ENCODE measurements around the gene ZNF391.
"Not testable (repeated sequence)": the region's sequence is repeated elsewhere in the genome, so short reads cannot be mapped to it uniquely, and the experiment has no call there.

ZNF391 gene

DNA sequence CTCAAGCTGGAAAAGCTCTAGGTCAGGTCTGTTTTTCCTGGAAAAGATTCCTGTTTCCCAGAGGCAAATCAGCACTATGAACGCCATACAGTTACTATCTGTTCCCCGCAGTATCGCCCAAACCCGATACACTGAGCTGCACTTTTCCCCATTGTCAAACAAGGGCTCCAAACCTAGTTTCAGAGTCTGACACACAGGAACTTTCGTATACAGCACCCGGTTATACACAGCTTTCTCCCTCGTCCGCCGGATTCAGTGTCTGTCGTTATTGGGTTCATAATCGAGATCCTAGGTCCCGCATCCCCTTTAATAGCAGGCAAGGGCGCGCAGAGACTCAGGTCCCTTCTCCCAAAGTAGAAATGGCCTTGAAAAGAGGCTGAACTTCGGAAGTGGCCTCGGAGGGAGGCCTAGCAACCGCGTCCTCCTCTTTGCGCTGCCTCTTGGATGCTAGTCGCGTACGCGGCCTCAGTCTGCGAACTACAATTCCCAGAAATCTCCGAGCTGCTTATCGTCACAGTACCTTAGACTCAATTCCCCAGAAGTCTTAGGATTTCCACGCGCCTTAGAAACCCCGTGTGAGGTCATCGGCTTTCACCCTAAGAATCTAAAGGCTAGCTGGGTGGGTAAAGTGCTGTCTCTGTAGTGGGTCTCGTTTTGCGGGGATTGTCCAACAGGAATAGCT, 34.2 kb downstream of the ZNF391 start:
- no peak for DNase-seq (ENCODE audit: low read depth)

DNA sequence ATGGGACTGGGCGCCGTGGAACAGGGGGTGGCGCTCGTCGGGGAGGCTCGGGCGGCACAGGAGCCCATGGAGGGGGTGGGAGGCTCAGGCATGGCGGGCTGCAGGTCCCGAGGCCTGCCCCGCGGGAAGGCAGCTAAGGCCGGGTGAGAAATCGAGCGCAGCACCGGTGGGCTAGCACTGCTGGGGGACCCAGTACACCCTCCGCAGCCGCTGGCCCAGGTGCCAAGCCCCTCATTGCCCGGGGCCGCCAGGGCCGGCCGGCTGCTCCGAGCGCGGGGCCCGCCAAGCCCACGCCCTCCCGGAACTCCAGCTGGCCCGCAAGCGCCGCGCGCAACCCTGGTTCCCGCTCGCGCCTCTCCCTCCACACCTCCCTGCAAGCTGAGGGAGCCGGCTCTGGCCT, 36.3 kb downstream of the ZNF391 start:
- not testable (repeated sequence) for DNase-seq (ENCODE audit: low read depth)

DNA sequence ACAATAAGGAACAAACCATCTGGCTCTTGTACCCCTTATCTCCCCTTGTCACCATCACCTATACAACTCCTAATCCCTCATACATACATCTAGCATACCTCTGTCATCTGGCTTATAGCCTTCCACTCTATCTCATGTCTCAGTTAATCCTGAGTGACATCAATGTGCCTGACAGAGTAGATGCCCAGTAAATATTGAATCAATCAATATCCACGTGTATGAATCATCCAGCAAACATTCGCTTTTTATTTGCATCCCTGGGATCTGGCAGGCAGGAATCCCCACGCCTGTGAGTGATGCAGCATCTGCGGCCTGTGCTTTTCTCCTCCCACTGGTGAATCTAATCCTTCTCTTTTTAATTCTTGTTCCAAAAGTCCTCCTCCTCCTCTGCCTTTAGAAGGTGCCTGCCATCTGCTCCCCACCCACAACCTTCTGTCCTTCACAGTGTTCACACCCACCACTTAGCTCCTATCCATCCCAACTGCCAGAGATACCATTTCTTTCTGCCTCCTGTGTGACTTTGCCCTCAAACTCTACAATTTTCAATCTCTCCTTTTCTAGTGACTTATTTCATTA, 37.6 kb downstream of the ZNF391 start:
- DNase-seq (ENCODE audit: low read depth) = no peak

DNA sequence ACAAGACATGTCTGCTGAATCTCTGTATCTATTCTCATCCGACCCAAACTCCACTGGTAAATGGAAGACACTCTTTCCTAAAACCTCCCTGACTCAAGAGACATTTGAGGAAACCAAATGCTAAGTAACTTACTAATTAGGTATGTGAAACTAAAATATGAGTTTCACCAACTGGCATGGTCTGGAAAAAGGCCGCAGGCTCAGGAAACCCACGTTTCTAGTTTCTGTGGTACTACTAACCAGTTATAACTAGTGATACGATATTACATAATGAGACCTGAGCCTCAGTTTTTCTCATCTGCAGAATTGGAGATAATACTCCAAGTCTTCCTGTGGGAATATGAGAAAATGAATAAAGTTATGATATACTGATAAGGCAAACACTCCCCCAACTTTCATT, 39.9 kb downstream of the ZNF391 start:
- no peak for DNase-seq (ENCODE audit: low read depth)

DNA sequence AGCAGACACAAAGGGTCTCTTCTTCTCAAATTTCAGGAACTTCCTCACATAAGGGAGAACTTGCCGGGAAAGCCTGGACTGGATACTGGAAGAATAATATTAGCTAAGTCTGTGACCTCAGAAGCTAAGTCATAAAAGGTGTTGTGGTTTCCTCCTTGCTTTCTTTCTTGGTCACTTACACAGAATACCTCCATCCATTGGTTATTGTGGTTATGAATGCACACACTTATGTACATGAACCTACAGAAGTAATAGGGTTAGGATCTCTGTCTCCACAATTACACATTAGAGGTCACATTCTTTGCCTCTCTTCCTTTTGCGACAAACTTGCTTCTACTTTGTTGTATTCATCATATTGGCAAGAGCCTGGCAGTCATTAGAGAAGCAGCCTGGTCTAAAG, 40.4 kb downstream of the ZNF391 start:
- DNase-seq (ENCODE audit: low read depth) = no peak

DNA sequence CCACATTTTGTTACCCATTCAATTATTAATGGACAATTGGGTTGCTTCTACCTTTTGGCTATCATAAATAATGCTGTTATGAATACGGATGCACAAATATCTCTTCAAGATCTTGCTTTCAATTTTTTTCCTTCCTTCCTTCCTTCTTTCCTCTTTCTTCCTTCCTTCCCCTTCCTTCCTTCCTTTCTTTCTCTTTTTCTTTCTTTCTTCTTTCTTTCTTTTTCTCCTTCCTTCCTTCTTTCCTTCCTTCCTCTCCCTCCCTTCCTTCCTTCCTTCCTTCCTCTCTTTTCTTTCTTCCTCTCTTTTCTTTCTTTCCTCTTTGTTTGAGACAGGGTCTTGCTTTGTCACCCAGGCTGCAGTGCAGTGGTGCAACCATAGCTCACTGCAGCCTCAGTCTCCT, 45.2 kb downstream of the ZNF391 start:
- no peak for DNase-seq (ENCODE audit: low read depth)

DNA sequence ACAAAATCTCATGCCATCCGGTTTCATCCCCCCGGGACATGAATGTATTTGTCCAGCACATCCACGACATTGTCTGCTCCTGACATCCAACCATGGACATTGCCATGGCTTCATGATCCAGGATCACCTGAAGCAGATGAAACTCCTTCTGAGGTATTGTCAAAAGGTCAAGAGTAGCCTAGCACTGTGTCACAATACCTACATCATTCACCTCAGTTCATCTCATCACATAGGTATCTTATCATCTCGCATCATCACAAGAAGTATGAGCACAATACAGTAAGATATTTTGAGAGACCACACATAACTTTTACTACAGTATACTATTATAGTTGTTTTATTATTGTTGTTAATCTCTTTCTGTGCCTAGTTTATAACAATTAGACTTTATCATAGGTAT, 50.8 kb downstream of the ZNF391 start:
- no peak for DNase-seq (ENCODE audit: low read depth)

DNA sequence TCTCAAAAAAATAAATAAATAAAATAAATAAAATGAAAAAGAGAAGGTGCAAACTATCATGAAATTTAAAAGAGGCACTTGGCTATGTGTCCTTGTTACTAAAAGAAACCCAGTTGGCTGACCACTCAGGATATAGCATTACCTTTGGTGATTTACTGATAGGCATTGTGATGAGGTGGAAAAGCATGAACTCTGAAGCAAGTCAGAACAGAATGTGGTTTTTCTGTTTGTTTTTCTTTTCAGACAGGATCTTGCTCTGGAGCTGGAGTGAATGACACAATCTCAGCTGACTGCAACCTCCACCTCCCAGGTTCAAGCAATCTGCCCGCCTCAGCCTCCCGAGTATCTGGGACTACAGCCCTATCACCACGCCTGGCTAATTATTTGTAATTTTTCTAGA, 52.4 kb downstream of the ZNF391 start:
- no peak for DNase-seq (ENCODE audit: low read depth)

DNA sequence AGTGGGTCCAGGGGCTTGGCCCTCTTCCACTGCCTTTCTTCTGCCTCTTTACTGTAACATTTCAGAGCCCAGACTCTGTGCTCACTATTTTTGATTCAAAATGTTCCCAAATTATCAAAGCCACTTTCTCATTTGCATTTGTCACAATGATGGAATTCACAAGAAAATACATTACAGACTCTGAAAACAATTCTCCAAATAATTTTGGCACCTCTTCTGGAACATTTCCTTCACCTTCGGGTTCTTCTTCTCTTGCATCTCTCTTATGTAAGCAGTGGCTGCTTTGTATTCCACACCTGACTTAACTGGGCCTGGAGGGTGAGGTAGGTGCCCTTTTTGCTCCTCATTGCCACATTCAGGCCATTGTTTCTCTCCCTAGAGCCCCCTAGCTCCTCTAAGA, 54.4 kb downstream of the ZNF391 start:
- DNase-seq (ENCODE audit: low read depth) = no peak

DNA sequence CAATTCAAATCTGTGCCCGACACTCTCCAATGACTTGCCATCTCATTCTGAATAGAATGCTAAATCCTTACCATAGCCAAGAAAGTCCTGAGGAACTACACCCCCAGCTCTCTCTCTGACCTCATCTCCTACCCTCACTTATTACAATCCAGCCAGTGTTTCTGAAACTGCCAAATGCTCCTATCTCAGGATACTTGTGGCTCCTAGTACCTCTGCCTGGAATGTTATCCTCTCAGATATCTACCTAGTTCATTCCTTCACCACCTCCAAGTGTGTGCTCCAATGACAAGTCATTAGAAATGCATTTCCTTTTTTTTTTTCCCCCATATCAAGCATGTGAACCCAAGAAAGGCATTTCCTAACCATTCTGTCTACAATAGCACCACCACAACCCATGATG, 59.9 kb downstream of the ZNF391 start:
- no peak for DNase-seq (ENCODE audit: low read depth)

DNA sequence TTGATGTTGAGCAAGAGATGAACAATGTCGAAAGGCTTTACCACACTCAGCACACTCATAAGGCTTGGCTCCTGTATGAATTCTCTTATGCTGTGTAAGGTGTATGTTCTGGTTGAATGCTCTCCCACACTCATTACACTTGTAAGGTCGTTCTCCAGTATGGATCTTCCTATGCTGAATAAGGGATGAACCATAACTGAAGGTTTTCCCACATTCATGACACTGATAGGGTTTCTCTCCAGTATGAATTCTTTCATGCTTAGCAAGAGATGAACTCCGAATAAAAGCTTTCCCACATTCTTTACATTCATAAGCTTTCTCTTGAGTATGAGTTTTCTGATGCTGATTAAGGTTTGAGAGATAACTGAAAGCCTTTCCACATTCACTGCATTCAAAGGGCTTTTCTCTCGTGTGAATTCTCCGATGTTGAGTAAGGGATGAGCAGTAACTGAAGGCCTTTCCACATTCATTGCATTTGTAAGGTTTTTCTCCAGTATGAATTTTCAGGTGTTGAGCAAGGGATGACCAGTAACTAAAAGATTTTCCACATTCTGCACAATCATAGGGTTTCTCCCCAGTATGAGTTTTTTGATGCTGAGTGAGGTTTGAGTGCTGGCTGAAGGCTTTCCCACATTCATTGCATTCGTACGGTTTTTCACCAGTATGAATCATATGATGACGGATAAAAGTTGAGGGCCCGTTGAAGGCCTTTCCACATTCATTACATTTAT, 63.3 kb downstream of the ZNF391 start:
- DNase-seq (ENCODE audit: low read depth) = no peak

DNA sequence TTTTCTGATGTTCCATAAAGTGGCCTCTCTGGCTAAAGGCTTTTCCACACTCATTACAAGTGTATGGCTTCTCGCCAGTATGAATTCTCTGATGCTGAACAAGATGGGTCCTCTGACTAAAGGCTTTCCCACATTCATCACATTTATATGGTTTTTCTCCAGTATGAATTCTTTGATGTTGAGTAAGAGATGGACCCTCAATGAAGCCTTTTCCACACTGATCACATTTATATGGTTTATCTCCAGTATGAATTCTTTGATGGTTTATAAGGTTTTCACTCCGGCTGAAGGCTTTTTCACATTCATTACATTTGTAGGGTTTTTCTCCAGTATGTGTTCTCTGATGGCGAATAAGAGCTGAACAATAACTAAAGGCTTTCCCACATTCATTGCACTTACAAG, 63.9 kb downstream of the ZNF391 start:
- DNase-seq (ENCODE audit: low read depth) = no peak
